H1 (cell line): ENCODE results near the gene ACSL6.

Experiments
- E2F6 ChIP-seq: IDR thresholded peaks from 2 replicates; pipeline ENCODE4 v1.6.1; 2012; ENCODE audit warnings: inconsistent platforms
- EP300 ChIP-seq, 2 experiments: IDR thresholded peaks; 1 replicate in 1 of 2; 2 replicates in 1 of 2; pipeline ENCODE4 v1.6.1; 2011 to 2012; ENCODE audit warnings: low read depth in 2 of 2, low read length in 2 of 2, mild to moderate bottlenecking in 2 of 2, borderline replicate concordance in 1 of 2, inconsistent platforms in 1 of 2, moderate library complexity in 1 of 2

DNA sequence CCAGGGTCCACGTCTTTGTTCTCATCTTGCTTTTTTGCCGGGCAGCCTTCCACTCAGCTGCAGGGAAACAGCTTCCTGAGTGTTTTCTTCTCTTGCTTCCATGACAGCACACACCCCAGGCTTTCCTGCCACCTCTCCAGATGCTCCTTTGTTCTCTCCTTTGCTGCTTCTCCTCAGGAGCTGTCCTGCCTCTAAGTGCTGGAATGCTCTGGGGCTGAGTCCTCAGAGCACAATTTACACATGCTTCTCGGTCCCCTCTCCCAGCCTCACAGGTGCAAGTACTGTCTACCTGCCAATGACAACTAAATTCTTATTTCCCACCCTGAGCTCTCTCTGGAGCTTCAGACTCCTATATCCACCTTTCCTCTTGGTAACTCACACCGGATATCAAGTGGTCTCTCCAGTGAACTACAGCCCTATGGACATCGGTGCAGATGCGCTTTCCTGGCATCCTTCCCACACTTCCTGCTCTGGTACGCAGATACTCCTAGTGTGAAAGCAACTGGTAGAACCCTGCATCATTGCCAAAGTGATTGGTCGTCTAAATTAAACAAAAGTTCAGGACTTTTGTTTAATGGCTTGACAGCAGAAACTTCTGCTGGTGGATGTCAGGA lies 13.4 kb upstream of the ACSL6 start:
- TF ChIP-seq E2F6: no peak
- TF ChIP-seq EP300 (IDR thresholded peaks at IDR 0.05; ENCODE audit: borderline replicate concordance in 1 of 2, low read depth in 2 of 2, low read length in 2 of 2): no peak
